ENCODE results near the gene CLEC19A. TPM values are rescaled to one million over a fixed set of nuclear protein-coding genes. Genes with fewer than 3 reads are reported as not detected.
"Not testable (repeated sequence)": the region's sequence is repeated elsewhere in the genome, so short reads cannot be mapped to it uniquely, and the experiment has no call there.

CLEC19A gene
- total RNA-seq, 1 donor from 2014 or later = not detected

GRCh38 chr16:19315889-19316433 lies 30.4 kb downstream of the CLEC19A start:
- Mint-ChIP-seq H3K36me3 (ENCODE audit: low read depth) (no peaks in the 10 kb centered on the region), H3K4me1 (no peaks in the 10 kb centered on the region), H3K9me3 (no peaks in the 10 kb centered on the region), H3K27ac (no peak overlapping the region), H3K27me3 (peaks cover 1% of the 10 kb centered on the region), H3K4me3 (no peak overlapping the region)
- DNase-seq (no peak), ATAC-seq (ENCODE audit: low read depth) (no peak)
- intact Hi-C loops (cut with micrococcal nuclease) = no loop called here
- POLR2A ChIA-PET = no interaction called here
- CTCF ChIA-PET = no interaction called here
- no peak for TF ChIP-seq CTCF (IDR thresholded peaks at IDR 0.05)

GRCh38 chr16:19316846-19317245 lies 31.3 kb downstream of the CLEC19A start:
- peaks cover 1% of the 10 kb centered on the region for H3K27me3 Mint-ChIP-seq
- ChIA-PET POLR2A (no interaction called here), CTCF (no interaction called here)
- no peak overlapping the region for H3K27ac Mint-ChIP-seq
- H3K4me3 Mint-ChIP-seq = no peak overlapping the region
- H3K36me3 Mint-ChIP-seq (ENCODE audit: low read depth) = no peaks in the 10 kb centered on the region
- H3K4me1 Mint-ChIP-seq = no peaks in the 10 kb centered on the region
- intact Hi-C loops (cut with micrococcal nuclease) = no loop called here
- no peak for TF ChIP-seq CTCF (IDR thresholded peaks at IDR 0.05)
- DNase-seq = no peak
- ATAC-seq (ENCODE audit: low read depth) = no peak
- no peaks in the 10 kb centered on the region for H3K9me3 Mint-ChIP-seq

GRCh38 chr16:19321186-19321585 lies 35.7 kb downstream of the CLEC19A start:
- CTCF ChIA-PET; DNase-seq; intact Hi-C loops (cut with micrococcal nuclease); H3K27me3 Mint-ChIP-seq; H3K4me3 Mint-ChIP-seq; H3K9me3 Mint-ChIP-seq; H3K36me3 Mint-ChIP-seq (ENCODE audit: low read depth); POLR2A ChIA-PET; H3K4me1 Mint-ChIP-seq; ATAC-seq (ENCODE audit: low read depth); H3K27ac Mint-ChIP-seq: not testable (repeated sequence)

- no peak for DNase-seq
- ATAC-seq (ENCODE audit: low read depth) = no peak
- Mint-ChIP-seq H3K4me3 (no peak overlapping the region), H3K4me1 (no peaks in the 10 kb centered on the region), H3K27me3 (no peaks in the 10 kb centered on the region), H3K36me3 (ENCODE audit: low read depth) (no peaks in the 10 kb centered on the region), H3K27ac (no peak overlapping the region), H3K9me3 (peaks cover 9% of the 10 kb centered on the region)
- TF ChIP-seq CTCF (IDR thresholded peaks at IDR 0.05) = no peak
- intact Hi-C loops (cut with micrococcal nuclease) = no loop called here
- CTCF ChIA-PET = no interaction called here
- POLR2A ChIA-PET = no interaction called here
These were observed 38.1 kb downstream of the CLEC19A start for GRCh38 chr16:19323596-19323995.

GRCh38 chr16:19328364-19328763 lies 42.8 kb downstream of the CLEC19A start:
- POLR2A ChIA-PET = no interaction called here
- peaks cover 9% of the 10 kb centered on the region for H3K9me3 Mint-ChIP-seq

More at GRCh38 chr16:19328364-19328763, 42.8 kb downstream of the CLEC19A start:
- CTCF ChIA-PET = no interaction called here
- no peak overlapping the region for H3K27ac Mint-ChIP-seq
- no peak overlapping the region for H3K4me3 Mint-ChIP-seq
- H3K4me1 Mint-ChIP-seq = no peaks in the 10 kb centered on the region
- TF ChIP-seq CTCF (IDR thresholded peaks at IDR 0.05) = no peak
- ATAC-seq (ENCODE audit: low read depth) (no peak), DNase-seq (no peak)
- no peaks in the 10 kb centered on the region for H3K27me3 Mint-ChIP-seq
- no peaks in the 10 kb centered on the region for H3K36me3 Mint-ChIP-seq (ENCODE audit: low read depth)
- intact Hi-C loops (cut with micrococcal nuclease) = no loop called here

Measured in activated B cell treated with CpG ODN at 0.5 μM for 24 hours (primary cell).